Stomach (tissue), 4 donors: ENCODE data around the gene PHF2.

Experiments
- EP300 ChIP-seq: sonication (generic); formaldehyde crosslinking; IDR thresholded peaks from one replicate; pipeline ENCODE4 v1.6.1; 2017; ENCODE audit warnings: antibody characterized with exemption
- POLR2A ChIP-seq, 4 donors: fragments of 450-650 bp; IDR thresholded peaks; one replicate each; pipeline ENCODE4 v1.6.1; 2016; ENCODE audit warnings: antibody characterized with exemption in 4 of 4, control low read depth in 2 of 4, mild to moderate bottlenecking in 1 of 4, moderate library complexity in 1 of 4
- POLR2AphosphoS5 ChIP-seq, 3 donors: sonication (generic); formaldehyde crosslinking; IDR thresholded peaks; one replicate each; pipeline ENCODE4 v1.6.1; 2016; ENCODE audit warnings: antibody characterized with exemption in 3 of 3
- TF ChIP-seq, protein P1 (sequence below), 7 experiments: fragments of 450-650 bp in 4 of 7; fragments of 200-600 bp in 3 of 7; sonication (generic) in 3 of 7; IDR thresholded peaks; one replicate each; pipeline ENCODE4 v1.5.1; 2016 to 2019; ENCODE audit warnings: antibody characterized with exemption in 7 of 7, control low read depth in 2 of 7, mild to moderate bottlenecking in 1 of 7

- TF ChIP-seq, protein P1, sequence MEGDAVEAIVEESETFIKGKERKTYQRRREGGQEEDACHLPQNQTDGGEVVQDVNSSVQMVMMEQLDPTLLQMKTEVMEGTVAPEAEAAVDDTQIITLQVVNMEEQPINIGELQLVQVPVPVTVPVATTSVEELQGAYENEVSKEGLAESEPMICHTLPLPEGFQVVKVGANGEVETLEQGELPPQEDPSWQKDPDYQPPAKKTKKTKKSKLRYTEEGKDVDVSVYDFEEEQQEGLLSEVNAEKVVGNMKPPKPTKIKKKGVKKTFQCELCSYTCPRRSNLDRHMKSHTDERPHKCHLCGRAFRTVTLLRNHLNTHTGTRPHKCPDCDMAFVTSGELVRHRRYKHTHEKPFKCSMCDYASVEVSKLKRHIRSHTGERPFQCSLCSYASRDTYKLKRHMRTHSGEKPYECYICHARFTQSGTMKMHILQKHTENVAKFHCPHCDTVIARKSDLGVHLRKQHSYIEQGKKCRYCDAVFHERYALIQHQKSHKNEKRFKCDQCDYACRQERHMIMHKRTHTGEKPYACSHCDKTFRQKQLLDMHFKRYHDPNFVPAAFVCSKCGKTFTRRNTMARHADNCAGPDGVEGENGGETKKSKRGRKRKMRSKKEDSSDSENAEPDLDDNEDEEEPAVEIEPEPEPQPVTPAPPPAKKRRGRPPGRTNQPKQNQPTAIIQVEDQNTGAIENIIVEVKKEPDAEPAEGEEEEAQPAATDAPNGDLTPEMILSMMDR (IDR thresholded peaks at IDR 0.05): no peak
- no peak for TF ChIP-seq EP300
- no peak for TF ChIP-seq POLR2AphosphoS5 (IDR thresholded peaks at IDR 0.05)
- no peak for TF ChIP-seq POLR2A (IDR thresholded peaks at IDR 0.05)
These were observed 132.1 kb downstream of the PHF2 start for GRCh38 chr9:93708289-93708986.
